ENCODE measurements around the gene DLX1.

- TF ChIP-seq EZH2 (IDR thresholded peaks at IDR 0.05; ENCODE audit: low read length, missing control alignments), result no peak
- TF ChIP-seq, protein P1, sequence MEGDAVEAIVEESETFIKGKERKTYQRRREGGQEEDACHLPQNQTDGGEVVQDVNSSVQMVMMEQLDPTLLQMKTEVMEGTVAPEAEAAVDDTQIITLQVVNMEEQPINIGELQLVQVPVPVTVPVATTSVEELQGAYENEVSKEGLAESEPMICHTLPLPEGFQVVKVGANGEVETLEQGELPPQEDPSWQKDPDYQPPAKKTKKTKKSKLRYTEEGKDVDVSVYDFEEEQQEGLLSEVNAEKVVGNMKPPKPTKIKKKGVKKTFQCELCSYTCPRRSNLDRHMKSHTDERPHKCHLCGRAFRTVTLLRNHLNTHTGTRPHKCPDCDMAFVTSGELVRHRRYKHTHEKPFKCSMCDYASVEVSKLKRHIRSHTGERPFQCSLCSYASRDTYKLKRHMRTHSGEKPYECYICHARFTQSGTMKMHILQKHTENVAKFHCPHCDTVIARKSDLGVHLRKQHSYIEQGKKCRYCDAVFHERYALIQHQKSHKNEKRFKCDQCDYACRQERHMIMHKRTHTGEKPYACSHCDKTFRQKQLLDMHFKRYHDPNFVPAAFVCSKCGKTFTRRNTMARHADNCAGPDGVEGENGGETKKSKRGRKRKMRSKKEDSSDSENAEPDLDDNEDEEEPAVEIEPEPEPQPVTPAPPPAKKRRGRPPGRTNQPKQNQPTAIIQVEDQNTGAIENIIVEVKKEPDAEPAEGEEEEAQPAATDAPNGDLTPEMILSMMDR (conservative IDR thresholded peaks at IDR 0.05 in 1 of 2, IDR thresholded peaks at IDR 0.05 in 1 of 2; ENCODE audit: low read depth in 1 of 2, low read length in 2 of 2), result no peak
Observed at GRCh38 chr2:172046866-172047565, 38.3 kb upstream of the DLX1 start.

Data from fibroblast of lung (primary cell).